B cell (primary cell): ENCODE measurements around the gene PSMD11. TPM values are rescaled to one million over a fixed set of nuclear protein-coding genes. Genes with fewer than 3 reads are reported as not detected.

Experiments used
- ATAC-seq: fragments of 200-7000 bp; cut with Tn5 transposase; one replicate; pipeline ENCODE4 v1.10.0; 2021; ENCODE audit warnings: low read depth, mild to moderate bottlenecking, moderate number of reproducible peaks, moderate library complexity
- CTCF ChIA-PET: fragments of 350-600 bp; sonication (Branson Sonifier 250); formaldehyde crosslinking; loops from one replicate; lab custom pipeline; 2021; ENCODE audit warnings: antibody characterized with exemption, inconsistent platforms; lab: Charles Lee
- POLR2A ChIA-PET: fragments of 350-600 bp; sonication (Branson Sonifier 250); formaldehyde crosslinking; loops from one replicate; lab custom pipeline; 2021; ENCODE audit warnings: antibody characterized with exemption; lab: Charles Lee
- DNase-seq: peaks from one replicate; pipeline ENCODE4 v3.0.0; 2013
- H2AFZ ChIP-seq: 2 replicates; pipeline ENCODE4 v1.6.1; 2012; ENCODE audit warnings: mild to moderate bottlenecking, low read depth, low read length; ENCODE audit not compliant: insufficient read depth, poor library complexity, severe bottlenecking
- H3K27ac ChIP-seq, 2 donors: 1 replicate in 1 of 2; 2 replicates in 1 of 2; pipeline ENCODE4 v1.5.1; 2012 to 2013; ENCODE audit warnings: low read length in 2 of 2, mild to moderate bottlenecking in 2 of 2, moderate library complexity in 1 of 2
- H3K27me3 ChIP-seq, 4 experiments: fragments of 200-600 bp in 1 of 4; sonication (generic) in 1 of 4; replicated peaks in 1 of 4; 1 replicate in 2 of 4; 2 replicates in 2 of 4; pipeline versions ENCODE4 v1.6.1 to v1.7.0; 2013 to 2016; ENCODE audit warnings: low read length in 3 of 4, mild to moderate bottlenecking in 2 of 4, mixed read lengths in 1 of 4, moderate library complexity in 1 of 4; ENCODE audit not compliant: insufficient read depth in 4 of 4, control insufficient read depth in 3 of 4; ENCODE audit errors: control extremely low read depth in 1 of 4
- H3K36me3 ChIP-seq, 2 experiments: replicated peaks in 1 of 2; 1 replicate in 1 of 2; 2 replicates in 1 of 2; pipeline versions ENCODE4 v1.6.1 to v1.7.1; 2013; ENCODE audit warnings: low read length in 1 of 2; ENCODE audit not compliant: insufficient read depth in 2 of 2, control insufficient read depth in 1 of 2; ENCODE audit errors: control extremely low read depth in 1 of 2, extremely low read depth in 1 of 2
- H3K4me1 ChIP-seq, 2 donors: fragments of 200-600 bp in 1 of 2; sonication (generic) in 1 of 2; 1 replicate in 1 of 2; 2 replicates in 1 of 2; pipeline versions ENCODE4 v1.5.1 to v1.6.1; 2013 to 2017; ENCODE audit warnings: low read length in 2 of 2; ENCODE audit not compliant: control insufficient read depth in 2 of 2, insufficient read depth in 2 of 2
- H3K4me2 ChIP-seq: replicated peaks from 2 replicates; pipeline ENCODE3; 2012; ENCODE audit warnings: mild to moderate bottlenecking, low read depth, low read length; ENCODE audit not compliant: poor library complexity, severe bottlenecking
- H3K4me3 ChIP-seq, 5 experiments: fragments of 200-600 bp in 1 of 5; sonication (generic) in 1 of 5; 1 replicate in 3 of 5; 2 replicates in 2 of 5; pipeline versions ENCODE4 v1.5.1 to v1.7.0; 2011 to 2016; ENCODE audit warnings: low read length in 4 of 5, mild to moderate bottlenecking in 4 of 5, low read depth in 2 of 5, control low read depth in 1 of 5, moderate library complexity in 1 of 5; ENCODE audit not compliant: insufficient read depth in 1 of 5; ENCODE audit errors: control extremely low read depth in 1 of 5, extremely low read depth in 1 of 5
- H3K79me2 ChIP-seq: fragments of 200-600 bp; sonication (generic); one replicate; pipeline ENCODE4 v1.6.0; 2016; ENCODE audit warnings: low read length; ENCODE audit not compliant: control insufficient read depth, insufficient read depth
- H3K9ac ChIP-seq: fragments of 200-600 bp; sonication (generic); 2 replicates; pipeline ENCODE4 v1.6.1; 2017; ENCODE audit warnings: mild to moderate bottlenecking, low read length, moderate library complexity
- H3K9me3 ChIP-seq, 3 donors: one replicate each; pipeline versions ENCODE4 v1.6.1 to v1.7.1; 2013; ENCODE audit warnings: low read length in 2 of 3; ENCODE audit not compliant: control insufficient read depth in 2 of 3, insufficient read depth in 1 of 3; ENCODE audit errors: control extremely low read depth in 1 of 3
- H4K20me1 ChIP-seq: 2 replicates; pipeline ENCODE4 v1.6.0; 2012; ENCODE audit warnings: mild to moderate bottlenecking, low read length; ENCODE audit not compliant: insufficient read depth, control insufficient read depth, poor library complexity, severe bottlenecking
- H3K27ac Mint-ChIP-seq: one replicate; pipeline ENCODE4 v1.8.0; 2021; ENCODE audit warnings: mixed read lengths
- H3K27me3 Mint-ChIP-seq: one replicate; pipeline ENCODE4 v1.8.0; 2021; ENCODE audit warnings: mixed read lengths
- H3K4me1 Mint-ChIP-seq: one replicate; pipeline ENCODE4 v1.8.0; 2021; ENCODE audit warnings: mixed read lengths
- H3K4me3 Mint-ChIP-seq: one replicate; pipeline ENCODE4 v1.8.0; 2021; ENCODE audit warnings: mixed read lengths
- H3K9me3 Mint-ChIP-seq: one replicate; pipeline ENCODE4 v1.8.0; 2022; ENCODE audit warnings: mixed read lengths; ENCODE audit not compliant: insufficient read depth
- CTCF ChIP-seq: fragments of 200-600 bp; IDR thresholded peaks from one replicate; pipeline ENCODE4 v1.8.0; 2022; ENCODE audit warnings: antibody characterized with exemption, mild to moderate bottlenecking
- EZH2 ChIP-seq: IDR thresholded peaks from 2 replicates; pipeline ENCODE4 v1.6.1; 2012; ENCODE audit warnings: borderline replicate concordance, low read depth, mild to moderate bottlenecking, moderate library complexity, low read length; ENCODE audit not compliant: insufficient read depth, poor library complexity, severe bottlenecking
- whole genome bisulfite sequencing: methylation state at CpG from one replicate; pipeline ENCODE4 v1.1.5; 2013; ENCODE audit warnings: missing lambda C conversion rate; ENCODE audit not compliant: insufficient coverage; 5-methylcytosine and 5-hydroxymethylcytosine counted together
- intact Hi-C: fragments of 100-400 bp; cut with micrococcal nuclease; formaldehyde crosslinking; loops from one replicate; pipeline ENCODE4 v1.10.0; 2022
- polyA plus RNA-seq: library from polyadenylated mRNA; depleted of rRNA; stranded (reverse); fragments of >200 nt; gene quantifications from 2 replicates; pipeline ENCODE4 v1.2.3, GENCODE V29; 2012
- total RNA-seq, 2 donors: library from RNA; stranded (reverse); fragments of 120-200 nt in 1 of 2; gene quantifications; 1 replicate in 1 of 2; 2 replicates in 1 of 2; pipeline versions ENCODE4 v1.2.3 to v1.2.4, GENCODE V29; 2013 to 2022

The PSMD11 gene
- total and polyA plus RNA-seq, 2 donors (not counting 1 experiment from before 2014, with no cell fraction given): 23.8 to 73.4 TPM

GRCh38 chr17:32484628-32485027, 40.3 kb downstream of the PSMD11 start:
- Histone ChIP-seq H3K79me2 (peaks cover 24% of the 10 kb centered on the region), H4K20me1 (peaks cover 11% of the 10 kb centered on the region), H3K27ac (no peak overlapping the region), H3K36me3 (peaks cover 0 to 30% of the 10 kb centered on the region in 2 experiments), H3K9me3 (no peaks in the 10 kb centered on the region), H3K4me1 (peaks cover 33 to 38% of the 10 kb centered on the region in 2 donors), H2AFZ (no peak overlapping the region), H3K4me2 (no peak overlapping the region), H3K4me3 (no peak overlapping the region), H3K9ac (no peak overlapping the region), H3K27me3 (no peaks in the 10 kb centered on the region)
- TF ChIP-seq CTCF: no peak
- TF ChIP-seq EZH2: no peak
- ChIA-PET CTCF (interaction anchor here (0.8 to 10.2 kb wide), 33 partner anchors 8 to 393 kb away, joined by 3 to 139 read pairs (median 5); partner anchors contain the start of genes MYO1D and PSMD11), POLR2A (interaction anchor here (0.5 to 0.8 kb wide), 3 partner anchors 39 to 142 kb away, joined by 3 to 11 read pairs (median 3); no protein-coding TSS in a partner anchor)
- no peaks in the 10 kb centered on the region for H3K27me3 Mint-ChIP-seq
- H3K4me3 Mint-ChIP-seq: peak overlapping the region; percentile 50
- peaks cover 34% of the 10 kb centered on the region for H3K4me1 Mint-ChIP-seq
- WGBS: 95% methylated on average over 8 of the region's 11 CpGs
- DNase-seq (no peak), ATAC-seq (no peak)
- intact Hi-C loops: loop anchor here (10.0 kb wide), 1 partner anchor 390 kb away; the partner anchor contains the start of gene MYO1D
- no peaks in the 10 kb centered on the region for H3K9me3 Mint-ChIP-seq
- no peak overlapping the region for H3K27ac Mint-ChIP-seq
